Lower leg skin (tissue), 4 donors: ENCODE data around the gene LYRM4. TPM values are rescaled to one million over a fixed set of nuclear protein-coding genes. Genes with fewer than 3 reads are reported as not detected.

ENCODE experiments used
- DNase-seq, 2 donors: peaks; one replicate each; pipeline ENCODE4 v3.0.0-alpha.2; 2019; ENCODE audit warnings: low spot score in 2 of 2
- H3K4me3 ChIP-seq: fragments of 200-600 bp; sonication (generic); 2 replicates; pipeline ENCODE4 v1.5.1; 2017; ENCODE audit warnings: mild to moderate bottlenecking, low read depth; ENCODE audit not compliant: poor library complexity, severe bottlenecking
- POLR2A ChIP-seq, 2 donors: fragments of 450-650 bp; IDR thresholded peaks; one replicate each; pipeline ENCODE4 v1.6.1; 2016 to 2017; ENCODE audit warnings: antibody characterized with exemption in 2 of 2, mild to moderate bottlenecking in 1 of 2, moderate library complexity in 1 of 2
- whole genome bisulfite sequencing, 2 donors: methylation state at CpG; one replicate each; pipeline ENCODE4 v1.1.5; 2018; 5-methylcytosine and 5-hydroxymethylcytosine counted together
- intact Hi-C: fragments of 100-400 bp; cut with DNase I; formaldehyde crosslinking; loops from one replicate; pipeline ENCODE4 v1.15.0; 2023; ENCODE audit warnings: low total_unique reads
- total RNA-seq, 4 donors: library from RNA; depleted of rRNA; stranded (reverse); fragments of >200 nt; gene quantifications; one replicate each; pipeline ENCODE4 v1.1.0, GENCODE V29; 2016
- TF ChIP-seq, protein P1 (sequence below), 3 donors: fragments of 450-650 bp; IDR thresholded peaks; one replicate each; pipeline ENCODE4 v1.5.1; 2016; ENCODE audit warnings: antibody characterized with exemption in 3 of 3, mild to moderate bottlenecking in 3 of 3, moderate library complexity in 2 of 3

The LYRM4 gene
- total RNA-seq, 4 donors from 2014 or later = 14.4 to 20.8 (median 20.4) TPM

GRCh38 chr6:5184218-5184617 is 76.5 kb downstream of the LYRM4 start:
- 74 to 81% methylated on average over 2 of the region's 2 CpGs for WGBS, 2 donors
- intact Hi-C loops = no loop called here
- no peak overlapping the region for H3K4me3 ChIP-seq
- no peak for TF ChIP-seq POLR2A (IDR thresholded peaks at IDR 0.05)
- TF ChIP-seq, protein P1, sequence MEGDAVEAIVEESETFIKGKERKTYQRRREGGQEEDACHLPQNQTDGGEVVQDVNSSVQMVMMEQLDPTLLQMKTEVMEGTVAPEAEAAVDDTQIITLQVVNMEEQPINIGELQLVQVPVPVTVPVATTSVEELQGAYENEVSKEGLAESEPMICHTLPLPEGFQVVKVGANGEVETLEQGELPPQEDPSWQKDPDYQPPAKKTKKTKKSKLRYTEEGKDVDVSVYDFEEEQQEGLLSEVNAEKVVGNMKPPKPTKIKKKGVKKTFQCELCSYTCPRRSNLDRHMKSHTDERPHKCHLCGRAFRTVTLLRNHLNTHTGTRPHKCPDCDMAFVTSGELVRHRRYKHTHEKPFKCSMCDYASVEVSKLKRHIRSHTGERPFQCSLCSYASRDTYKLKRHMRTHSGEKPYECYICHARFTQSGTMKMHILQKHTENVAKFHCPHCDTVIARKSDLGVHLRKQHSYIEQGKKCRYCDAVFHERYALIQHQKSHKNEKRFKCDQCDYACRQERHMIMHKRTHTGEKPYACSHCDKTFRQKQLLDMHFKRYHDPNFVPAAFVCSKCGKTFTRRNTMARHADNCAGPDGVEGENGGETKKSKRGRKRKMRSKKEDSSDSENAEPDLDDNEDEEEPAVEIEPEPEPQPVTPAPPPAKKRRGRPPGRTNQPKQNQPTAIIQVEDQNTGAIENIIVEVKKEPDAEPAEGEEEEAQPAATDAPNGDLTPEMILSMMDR (IDR thresholded peaks at IDR 0.05) = no peak
- DNase-seq = no peak

- intact Hi-C loops = no loop called here
- TF ChIP-seq POLR2A (IDR thresholded peaks at IDR 0.05) = no peak
- TF ChIP-seq, protein P1 (IDR thresholded peaks at IDR 0.05) = no peak
- no peak for DNase-seq
- WGBS, 2 donors = 70 to 76% methylated on average over 4 of the region's 4 CpGs
- H3K4me3 ChIP-seq = no peak overlapping the region
Observed at GRCh38 chr6:5181510-5182317, 79.0 kb downstream of the LYRM4 start.

- intact Hi-C loops = no loop called here
- no peak for DNase-seq
- TF ChIP-seq, protein P1 (IDR thresholded peaks at IDR 0.05) = no peak
- TF ChIP-seq POLR2A (IDR thresholded peaks at IDR 0.05) = no peak
- H3K4me3 ChIP-seq = no peak overlapping the region
- WGBS, 2 donors = 49 to 65% methylated on average over 4 of the region's 4 CpGs
Observed at GRCh38 chr6:5180636-5181035, 80.1 kb downstream of the LYRM4 start.

DNA sequence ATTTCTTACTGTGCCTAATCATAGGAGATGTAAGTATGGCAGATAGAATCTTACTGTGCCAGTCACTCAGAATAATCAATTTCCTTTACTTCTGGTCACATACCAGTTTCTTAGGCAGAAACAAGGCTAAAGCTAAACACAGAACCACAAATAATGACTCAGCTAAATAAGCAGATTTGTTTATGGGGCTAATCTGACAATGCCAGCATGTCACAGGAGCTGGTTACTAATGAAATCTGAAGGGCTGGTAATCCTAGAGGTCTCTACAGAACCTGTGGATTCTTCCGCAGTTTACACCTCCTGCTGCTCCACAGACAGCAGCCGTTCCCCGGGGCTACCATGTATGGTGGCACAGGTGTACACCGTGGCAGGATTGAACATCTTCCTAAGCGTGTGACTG is 80.8 kb downstream of the LYRM4 start:
- no peak overlapping the region for H3K4me3 ChIP-seq
- WGBS, 2 donors = 97 to 98% methylated on average over 5 of the region's 5 CpGs
- TF ChIP-seq, protein P1 (IDR thresholded peaks at IDR 0.05) = no peak
- TF ChIP-seq POLR2A (IDR thresholded peaks at IDR 0.05) = no peak
- intact Hi-C loops = no loop called here
- no peak for DNase-seq

- DNase-seq = no peak
- 74 to 79% methylated on average over 2 of the region's 2 CpGs for WGBS, 2 donors
- intact Hi-C loops = no loop called here
- TF ChIP-seq, protein P1 (IDR thresholded peaks at IDR 0.05) = no peak
- TF ChIP-seq POLR2A (IDR thresholded peaks at IDR 0.05) = no peak
- H3K4me3 ChIP-seq = no peak overlapping the region
Observed at GRCh38 chr6:5178806-5179205, 81.9 kb downstream of the LYRM4 start.

GRCh38 chr6:5175635-5176034 is 85.1 kb downstream of the LYRM4 start:
- 87 to 89% methylated on average over 6 of the region's 6 CpGs for WGBS, 2 donors

More at GRCh38 chr6:5175635-5176034, 85.1 kb downstream of the LYRM4 start:
- TF ChIP-seq, protein P1 (IDR thresholded peaks at IDR 0.05) = no peak
- TF ChIP-seq POLR2A (IDR thresholded peaks at IDR 0.05) = no peak
- DNase-seq = no peak
- intact Hi-C loops = no loop called here
- no peak overlapping the region for H3K4me3 ChIP-seq
